HCT116 (cell line): ENCODE measurements around the gene SIAE. TPM values are rescaled to one million over a fixed set of nuclear protein-coding genes. Genes with fewer than 3 reads are reported as not detected.

Experiments used
- ATAC-seq: fragments of 200-7000 bp; cut with Tn5 transposase; 2 replicates; pipeline ENCODE4 v1.9.1; 2020; ENCODE audit warnings: mild to moderate bottlenecking, moderate library complexity
- BruUV-seq: library from RNA; stranded (reverse); fragments of 400-500 nt; replicated peaks from 2 replicates; lab custom pipeline; 2021; lab: Mats Ljungman, UMichigan
- CTCF ChIA-PET: fragments of 300-600 bp; sonication (Branson Sonifier 250); formaldehyde crosslinking; loops from one replicate; lab custom pipeline; 2021; ENCODE audit warnings: antibody characterized with exemption; lab: Charles Lee
- POLR2A ChIA-PET: fragments of 300-600, 350-600 bp; sonication (Branson Sonifier 250); formaldehyde crosslinking; loops from one replicate; lab custom pipeline; 2021; ENCODE audit warnings: antibody characterized with exemption; lab: Charles Lee
- RAD21 ChIA-PET, 2 experiments: fragments of 300-600 bp; sonication (Branson Sonifier 250); formaldehyde crosslinking; loops; one replicate each; lab custom pipeline; 2023; ENCODE audit warnings: low total read pairs in 2 of 2; ENCODE audit not compliant: uncharacterized antibody in 2 of 2, unreplicated experiment in 2 of 2, low non-redundant PET in 1 of 2; lab: Charles Lee
- DNase-seq: peaks from one replicate; pipeline ENCODE4 v3.0.0-alpha.2; 2010; ENCODE audit warnings: low read depth, low spot score
- H2AFZ ChIP-seq: fragments of 200-600 bp; shearing (Covaris generic), sonication (generic); 2 replicates; pipeline ENCODE4 v1.6.1; 2017; ENCODE audit warnings: low read depth, mixed run types, mixed read lengths, antibody characterized with exemption, low read length; ENCODE audit not compliant: poor library complexity, severe bottlenecking
- H3K27ac ChIP-seq: 2 replicates; pipeline ENCODE4 v1.5.1; 2012; ENCODE audit warnings: low read depth, low read length
- H3K27me3 ChIP-seq: fragments of 200-600 bp; sonication (generic); 2 replicates; pipeline ENCODE4 v1.6.1; 2016; ENCODE audit warnings: mixed run types, low read length, mixed read lengths; ENCODE audit not compliant: insufficient read depth
- H3K36me3 ChIP-seq, 2 experiments: fragments of 200-500 bp in 1 of 2; fragments of 200-600 bp in 1 of 2; sonication (Bioruptor generic) in 1 of 2; sonication (generic) in 1 of 2; 2 replicates each; pipeline versions ENCODE4 v1.5.1 to v1.6.1; 2014 to 2016; ENCODE audit warnings: low read length in 2 of 2, inconsistent platforms in 1 of 2, mixed read lengths in 1 of 2, mixed run types in 1 of 2; ENCODE audit not compliant: insufficient read depth in 2 of 2, control insufficient read depth in 1 of 2
- H3K4me1 ChIP-seq, 2 experiments: fragments of 200-600 bp in 1 of 2; sonication (generic) in 1 of 2; 2 replicates each; pipeline versions ENCODE4 v1.5.1 to v1.6.1; 2012 to 2017; ENCODE audit warnings: low read length in 2 of 2, inconsistent platforms in 1 of 2, mild to moderate bottlenecking in 1 of 2, mixed read lengths in 1 of 2, mixed run types in 1 of 2, moderate library complexity in 1 of 2; ENCODE audit not compliant: insufficient read depth in 2 of 2, control insufficient read depth in 1 of 2
- H3K4me2 ChIP-seq: fragments of 200-600 bp; sonication (generic); 2 replicates; pipeline ENCODE4 v1.6.1; 2017; ENCODE audit warnings: mixed run types, low read length, mixed read lengths
- H3K4me3 ChIP-seq, 2 experiments: fragments of 200-600 bp in 1 of 2; sonication (generic) in 1 of 2; replicated peaks in 1 of 2; 2 replicates each; pipeline ENCODE4 v1.5.1; 2011 to 2016; ENCODE audit warnings: low read length in 2 of 2, control low read depth in 1 of 2, low read depth in 1 of 2, mild to moderate bottlenecking in 1 of 2, mixed read lengths in 1 of 2, mixed run types in 1 of 2
- H3K79me2 ChIP-seq: fragments of 200-600 bp; sonication (generic); 2 replicates; pipeline ENCODE4 v1.6.1; 2017; ENCODE audit warnings: mild to moderate bottlenecking, mixed run types, low read length, moderate library complexity, mixed read lengths; ENCODE audit not compliant: insufficient read depth
- H3K9ac ChIP-seq: fragments of 200-600 bp; sonication (generic); 2 replicates; pipeline ENCODE4 v1.6.1; 2016; ENCODE audit warnings: low read length, mixed read lengths
- H3K9me2 ChIP-seq: fragments of 200-600 bp; sonication (generic), shearing (Covaris generic); 2 replicates; pipeline ENCODE4 v1.6.1; 2017; ENCODE audit warnings: mixed run types, mild to moderate bottlenecking, moderate library complexity; ENCODE audit not compliant: insufficient read depth
- H3K9me3 ChIP-seq, 2 experiments: fragments of 200-500 bp in 1 of 2; fragments of 200-600 bp in 1 of 2; sonication (Bioruptor generic) in 1 of 2; sonication (generic) in 1 of 2; 2 replicates each; pipeline ENCODE4 v1.6.1; 2014 to 2017; ENCODE audit warnings: low read length in 2 of 2, mixed read lengths in 2 of 2, inconsistent platforms in 1 of 2, low read depth in 1 of 2, mild to moderate bottlenecking in 1 of 2, mixed run types in 1 of 2, moderate library complexity in 1 of 2; ENCODE audit not compliant: control insufficient read depth in 1 of 2, insufficient read depth in 1 of 2
- H4K20me1 ChIP-seq: fragments of 200-600 bp; sonication (generic), shearing (Covaris generic); 2 replicates; pipeline ENCODE4 v1.6.1; 2017; ENCODE audit warnings: mixed run types, mild to moderate bottlenecking, moderate library complexity; ENCODE audit not compliant: insufficient read depth
- CBX3 ChIP-seq: IDR thresholded peaks from 2 replicates; pipeline ENCODE4 v1.6.1; 2012; ENCODE audit warnings: low read depth
- CEBPB ChIP-seq: IDR thresholded peaks from 2 replicates; pipeline ENCODE4 v1.6.1; 2012; ENCODE audit warnings: low read depth
- EGR1 ChIP-seq: IDR thresholded peaks from 2 replicates; pipeline ENCODE4 v1.6.1; 2012; ENCODE audit warnings: low read depth
- ELF1 ChIP-seq: IDR thresholded peaks from 2 replicates; pipeline ENCODE4 v1.6.1; 2012; ENCODE audit warnings: low read depth, borderline replicate concordance
- FOSL1 ChIP-seq: IDR thresholded peaks from 2 replicates; pipeline ENCODE4 v1.6.1; 2012; ENCODE audit warnings: low read depth
- JUND ChIP-seq: IDR thresholded peaks from 2 replicates; pipeline ENCODE4 v1.6.1; 2012
- MAX ChIP-seq: IDR thresholded peaks from 2 replicates; pipeline ENCODE4 v1.6.1; 2012
- POLR2AphosphoS5 ChIP-seq: IDR thresholded peaks from 2 replicates; pipeline ENCODE4 v1.6.1; 2011; ENCODE audit warnings: mild to moderate bottlenecking, low read depth, low read length, moderate library complexity
- RAD21 ChIP-seq: IDR thresholded peaks from 2 replicates; pipeline ENCODE4 v1.6.1; 2012; ENCODE audit warnings: low read depth, mild to moderate bottlenecking
- SIN3A ChIP-seq: IDR thresholded peaks from 2 replicates; pipeline ENCODE4 v1.6.1; 2012; ENCODE audit warnings: low read depth
- SP1 ChIP-seq: IDR thresholded peaks from 2 replicates; pipeline ENCODE4 v1.6.1; 2012; ENCODE audit warnings: low read depth
- TCF7L2 ChIP-seq: IDR thresholded peaks from 2 replicates; pipeline ENCODE4 v1.7.0; 2011; ENCODE audit warnings: borderline replicate concordance, inconsistent platforms; ENCODE audit not compliant: insufficient read depth, insufficient read length; ENCODE audit errors: extremely low read depth
- YY1 ChIP-seq: IDR thresholded peaks from 2 replicates; pipeline ENCODE4 v1.6.1; 2011; ENCODE audit warnings: low read length, low read depth, moderate library complexity, mild to moderate bottlenecking; ENCODE audit not compliant: insufficient replicate concordance; ENCODE audit errors: extremely low read depth
- ZFX ChIP-seq: fragments of 450-650 bp; IDR thresholded peaks from 2 replicates; pipeline ENCODE4 v1.6.1; 2017
- ZNF274 ChIP-seq: fragments of 200-500 bp; sonication (Bioruptor generic); IDR thresholded peaks from 2 replicates; pipeline ENCODE4 v1.6.1; 2014; ENCODE audit warnings: mild to moderate bottlenecking, low read depth, low read length, inconsistent platforms
- intact Hi-C: fragments of 100-400 bp; cut with micrococcal nuclease; formaldehyde crosslinking; loops from 2 replicates; pipeline ENCODE4 v1.10.0; 2022
- total RNA-seq: library from RNA; stranded (reverse); gene quantifications from one replicate; pipeline ENCODE4 v1.2.1, GENCODE V29; 2021; ENCODE audit not compliant: unreplicated experiment
- TF ChIP-seq, protein P1 (sequence below), 3 experiments: fragments of 200-600 bp in 1 of 3; sonication (generic) in 1 of 3; IDR thresholded peaks in 2 of 3; conservative IDR thresholded peaks in 1 of 3; 2 replicates each; pipeline ENCODE4 v1.5.1; 2012 to 2017; ENCODE audit warnings: low read depth in 2 of 3, low read length in 2 of 3, antibody characterized with exemption in 1 of 3, borderline replicate concordance in 1 of 3, control low read depth in 1 of 3, mild to moderate bottlenecking in 1 of 3, mixed read lengths in 1 of 3, mixed run types in 1 of 3, moderate library complexity in 1 of 3; ENCODE audit not compliant: insufficient read depth in 1 of 3
- TF ChIP-seq, protein P2 (sequence below): IDR thresholded peaks from 2 replicates; pipeline ENCODE4 v1.6.1; 2012

SIAE gene
- total RNA-seq, 1 experiment from 2014 or later, result 39.2 TPM

GRCh38 chr11:124643042-124643604 lies 30.4 kb downstream of the SIAE start:
- intact Hi-C loops, result no loop called here
- ATAC-seq (no peak), DNase-seq (no peak)
- POLR2A ChIA-PET, result no interaction called here
- Histone ChIP-seq H2AFZ (no peak overlapping the region), H3K4me2 (no peak overlapping the region), H3K9me2 (no peaks in the 10 kb centered on the region), H3K9ac (no peak overlapping the region), H3K9me3 (peaks cover 0 to 9% of the 10 kb centered on the region in 2 experiments; a peak in 1 of 4 replicates), H3K4me3 (no peak overlapping the region), H3K79me2 (no peaks in the 10 kb centered on the region), H4K20me1 (no peaks in the 10 kb centered on the region), H3K27ac (no peak overlapping the region), H3K36me3 (peaks cover 0 to 6% of the 10 kb centered on the region in 2 experiments; a peak in 1 of 4 replicates), H3K4me1 (peaks cover 0 to 7% of the 10 kb centered on the region in 2 experiments; a peak in 2 of 4 replicates), H3K27me3 (no peaks in the 10 kb centered on the region)
- RAD21 ChIA-PET, result interaction anchor here in 1 of 2 experiments (0.7 kb wide), 1 partner anchor 195 kb away, joined by 3 read pairs; no protein-coding TSS in a partner anchor
- BruUV-seq, result no TSS peak
- CTCF ChIA-PET, result interaction anchor here (1.3 to 1.6 kb wide), 2 partner anchors 10 to 227 kb away, joined by 4 to 6 read pairs; no protein-coding TSS in a partner anchor
- TF ChIP-seq TCF7L2 (no peak), CBX3 (no peak), RAD21 (no peak), JUND (no peak), YY1 (no peak), MAX (no peak), SP1 (no peak), ZNF274 (no peak), FOSL1 (no peak), POLR2AphosphoS5 (no peak)

- Histone ChIP-seq H3K27ac (no peak overlapping the region), H3K9me3 (peaks cover 0 to 9% of the 10 kb centered on the region in 2 experiments; a peak in 1 of 4 replicates), H3K4me1 (peaks cover 0 to 7% of the 10 kb centered on the region in 2 experiments; a peak in 2 of 4 replicates), H3K4me3 (no peak overlapping the region), H4K20me1 (no peaks in the 10 kb centered on the region), H3K9ac (no peak overlapping the region), H3K36me3 (peaks cover 0 to 9% of the 10 kb centered on the region in 2 experiments; a peak in 2 of 4 replicates), H3K27me3 (no peaks in the 10 kb centered on the region), H3K4me2 (no peak overlapping the region), H2AFZ (no peak overlapping the region), H3K9me2 (no peaks in the 10 kb centered on the region), H3K79me2 (no peaks in the 10 kb centered on the region)
- POLR2A ChIA-PET, result no interaction called here
- intact Hi-C loops, result no loop called here
- no TSS peak for BruUV-seq
- RAD21 ChIA-PET, result no interaction called here
- no peak for DNase-seq
- ATAC-seq, result no peak
- CTCF ChIA-PET, result interaction anchor here (1.6 kb wide), 1 partner anchor 10 kb away, joined by 6 read pairs; no protein-coding TSS in a partner anchor
- TF ChIP-seq ELF1, result no peak
- TF ChIP-seq SP1, result no peak
- TF ChIP-seq, protein P1, sequence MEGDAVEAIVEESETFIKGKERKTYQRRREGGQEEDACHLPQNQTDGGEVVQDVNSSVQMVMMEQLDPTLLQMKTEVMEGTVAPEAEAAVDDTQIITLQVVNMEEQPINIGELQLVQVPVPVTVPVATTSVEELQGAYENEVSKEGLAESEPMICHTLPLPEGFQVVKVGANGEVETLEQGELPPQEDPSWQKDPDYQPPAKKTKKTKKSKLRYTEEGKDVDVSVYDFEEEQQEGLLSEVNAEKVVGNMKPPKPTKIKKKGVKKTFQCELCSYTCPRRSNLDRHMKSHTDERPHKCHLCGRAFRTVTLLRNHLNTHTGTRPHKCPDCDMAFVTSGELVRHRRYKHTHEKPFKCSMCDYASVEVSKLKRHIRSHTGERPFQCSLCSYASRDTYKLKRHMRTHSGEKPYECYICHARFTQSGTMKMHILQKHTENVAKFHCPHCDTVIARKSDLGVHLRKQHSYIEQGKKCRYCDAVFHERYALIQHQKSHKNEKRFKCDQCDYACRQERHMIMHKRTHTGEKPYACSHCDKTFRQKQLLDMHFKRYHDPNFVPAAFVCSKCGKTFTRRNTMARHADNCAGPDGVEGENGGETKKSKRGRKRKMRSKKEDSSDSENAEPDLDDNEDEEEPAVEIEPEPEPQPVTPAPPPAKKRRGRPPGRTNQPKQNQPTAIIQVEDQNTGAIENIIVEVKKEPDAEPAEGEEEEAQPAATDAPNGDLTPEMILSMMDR (IDR thresholded peaks at IDR 0.05 in 2 of 3, conservative IDR thresholded peaks at IDR 0.05 in 1 of 3; ENCODE audit: borderline replicate concordance in 1 of 3, insufficient read depth in 1 of 3, low read depth in 2 of 3, low read length in 2 of 3), result no peak
- no peak for TF ChIP-seq CEBPB
- TF ChIP-seq ZNF274, result no peak
- TF ChIP-seq CBX3, result no peak
- no peak for TF ChIP-seq EGR1
- no peak for TF ChIP-seq JUND
- TF ChIP-seq SIN3A, result no peak
- TF ChIP-seq, protein P2, sequence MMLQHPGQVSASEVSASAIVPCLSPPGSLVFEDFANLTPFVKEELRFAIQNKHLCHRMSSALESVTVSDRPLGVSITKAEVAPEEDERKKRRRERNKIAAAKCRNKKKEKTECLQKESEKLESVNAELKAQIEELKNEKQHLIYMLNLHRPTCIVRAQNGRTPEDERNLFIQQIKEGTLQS, result no peak
- TF ChIP-seq TCF7L2, result no peak
- TF ChIP-seq MAX, result no peak
- TF ChIP-seq ZFX, result no peak
Observed at GRCh38 chr11:124642628-124643027, 30.9 kb downstream of the SIAE start.
